Stimulated activated CD4-positive, alpha-beta T cell treated with anti-CD3 and anti-CD28 coated beads, Interleukin-2, amount 100 ng/mL, for 24 hours (primary cell): ENCODE results near the gene HOXA2.

Source experiments
- DNase-seq, 2 donors: peaks; one replicate each; pipeline ENCODE4 v3.0.0-alpha.2; 2020

HOXA2 gene

DNA sequence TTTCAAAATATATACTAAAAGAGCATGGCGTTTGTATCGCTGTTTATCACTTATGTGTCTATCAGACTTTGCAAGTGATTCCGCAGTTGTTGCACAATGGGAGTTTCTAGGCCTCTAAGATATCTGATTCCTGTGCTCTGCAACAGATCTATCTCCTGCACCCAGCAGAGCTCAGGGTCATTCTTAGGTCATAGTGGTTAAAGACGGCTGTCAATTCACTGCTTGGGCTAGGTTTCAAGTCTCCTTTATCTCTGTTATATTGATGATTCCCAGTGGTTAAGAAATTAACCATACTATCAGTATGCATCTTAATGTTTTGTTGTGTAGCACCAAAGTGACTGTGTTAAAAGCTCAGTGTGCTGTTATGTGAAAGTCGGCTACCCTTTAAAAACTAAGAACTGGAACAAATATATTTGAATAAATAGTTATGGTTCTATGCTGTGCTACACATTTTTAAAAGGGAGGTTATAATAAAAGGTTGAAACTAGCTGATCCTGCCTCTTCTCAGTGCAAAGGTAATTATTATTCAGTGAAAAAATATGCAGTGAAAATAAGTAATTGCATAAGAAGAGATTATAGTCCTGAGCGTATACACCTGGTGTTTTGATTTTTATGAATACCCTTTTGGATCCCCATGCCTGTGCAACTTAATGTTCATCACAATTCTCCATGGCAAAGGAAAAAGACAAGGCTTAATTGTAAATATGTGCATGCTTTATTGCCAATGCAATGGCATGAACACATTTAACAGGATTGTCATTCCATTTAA is 30.7 kb downstream of the HOXA2 start:
- DNase-seq = no peak

DNA sequence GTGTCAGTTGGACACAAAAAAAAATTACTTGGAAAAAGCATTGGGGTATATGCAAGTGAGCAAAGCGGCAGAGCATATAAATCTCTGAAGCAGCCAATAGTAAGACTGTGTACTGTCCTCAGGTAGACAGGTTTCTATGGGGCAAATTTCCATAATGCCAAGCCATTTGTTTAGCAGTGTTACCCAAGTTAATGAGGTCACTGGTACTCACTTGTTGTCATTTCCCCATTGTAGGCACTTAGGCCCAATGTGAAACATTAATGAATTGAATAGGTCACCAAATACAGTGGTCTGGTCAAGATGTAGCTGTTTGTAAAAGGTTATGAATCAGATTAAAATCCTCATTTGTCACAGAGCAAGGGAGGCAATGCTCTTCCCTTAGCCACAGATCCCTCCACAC is 34.2 kb downstream of the HOXA2 start:
- DNase-seq = no peak

DNA sequence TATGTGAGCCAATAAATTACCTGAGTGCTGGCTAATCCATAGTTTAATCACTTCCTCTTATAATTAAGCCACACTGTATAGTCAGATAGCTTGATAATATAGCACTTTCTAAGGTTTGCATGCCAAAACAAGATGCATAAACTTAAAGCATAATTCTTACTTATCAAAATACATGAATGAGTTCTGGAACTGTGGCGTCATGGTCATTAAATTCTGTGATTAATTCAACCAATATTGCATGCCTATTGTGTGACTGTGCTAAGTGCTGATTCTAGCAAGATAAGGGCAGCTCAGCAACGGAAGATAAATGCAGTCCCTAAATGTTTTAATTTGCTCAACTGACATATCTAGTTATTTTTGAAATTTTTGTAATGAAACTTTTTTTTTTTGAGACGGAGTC is 36.3 kb downstream of the HOXA2 start:
- DNase-seq = no peak

DNA sequence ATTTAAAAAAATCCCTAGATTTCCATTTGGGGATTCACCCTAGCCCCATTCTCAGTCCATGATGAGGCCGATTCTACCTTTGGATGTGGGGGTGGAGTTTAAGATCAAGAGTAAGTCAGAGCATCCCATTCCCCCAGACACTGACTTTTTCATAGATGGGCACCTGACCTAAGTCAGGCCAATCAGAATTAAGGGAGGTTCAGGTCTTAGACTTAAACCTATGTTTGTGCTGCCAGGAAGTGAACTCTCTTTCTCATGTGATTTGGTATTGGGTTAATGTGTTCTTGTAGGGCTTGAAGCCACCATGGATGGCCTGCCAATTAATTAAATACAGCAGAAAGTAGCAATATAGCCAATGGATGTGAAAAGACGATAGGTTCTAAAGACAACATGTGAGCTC is 36.8 kb downstream of the HOXA2 start:
- no peak for DNase-seq

DNA sequence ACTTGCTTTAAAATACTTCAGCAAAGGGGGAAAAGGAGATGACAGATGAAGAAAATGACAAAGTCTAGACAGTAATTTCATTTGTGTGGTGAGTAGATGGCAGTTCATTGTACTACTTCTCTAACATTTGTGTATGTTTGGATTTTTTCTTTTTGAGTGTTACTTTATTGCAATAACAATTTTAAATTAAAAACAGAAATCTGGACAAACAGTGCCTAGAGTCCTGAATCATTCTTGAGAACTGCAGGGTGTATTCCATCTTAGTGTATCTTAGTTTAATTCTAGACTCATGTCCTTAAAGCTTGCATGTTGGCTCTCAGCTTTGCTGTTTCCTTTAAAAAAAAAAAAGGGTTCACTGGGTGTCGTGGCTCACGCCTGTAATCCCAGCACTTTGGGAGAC is 37.8 kb downstream of the HOXA2 start:
- no peak for DNase-seq

DNA sequence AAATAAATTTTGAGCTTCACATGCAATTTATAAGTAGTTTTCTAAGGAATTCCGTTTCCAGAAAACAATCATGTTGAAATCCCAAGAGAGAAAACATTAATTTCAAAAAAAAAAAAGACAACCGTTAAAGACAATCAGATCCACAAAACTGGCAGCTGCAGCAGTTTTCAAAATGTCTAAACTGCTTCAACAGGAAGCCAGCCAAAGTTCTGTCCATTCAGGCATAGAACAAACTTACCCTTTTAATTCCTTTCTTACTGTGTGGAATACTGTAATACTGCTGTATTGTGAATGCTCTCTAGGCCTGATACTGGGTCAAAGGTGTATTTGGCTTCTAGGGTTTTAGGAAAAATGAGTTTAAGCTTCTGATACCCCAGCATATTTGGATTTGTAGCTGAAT is 38.3 kb downstream of the HOXA2 start:
- DNase-seq = no peak

DNA sequence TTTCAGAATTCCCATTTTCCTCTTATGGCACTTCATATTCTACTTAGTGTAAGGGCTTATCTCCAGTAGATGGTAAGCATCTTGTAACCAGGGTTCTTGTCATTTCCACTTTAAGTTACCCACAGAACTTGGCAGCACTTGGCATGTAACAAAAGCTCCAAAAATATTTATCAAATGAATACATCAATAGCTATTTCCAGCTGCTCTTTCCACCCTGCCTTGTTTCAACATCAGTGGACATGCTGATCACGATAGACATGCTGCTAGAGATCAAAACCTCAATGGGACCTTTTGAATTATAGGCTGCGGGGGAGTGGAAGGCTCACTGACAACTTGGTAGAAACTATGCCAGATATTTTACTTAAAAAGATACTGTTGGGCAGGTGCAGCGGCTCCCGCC is 39.5 kb downstream of the HOXA2 start:
- DNase-seq = no peak

DNA sequence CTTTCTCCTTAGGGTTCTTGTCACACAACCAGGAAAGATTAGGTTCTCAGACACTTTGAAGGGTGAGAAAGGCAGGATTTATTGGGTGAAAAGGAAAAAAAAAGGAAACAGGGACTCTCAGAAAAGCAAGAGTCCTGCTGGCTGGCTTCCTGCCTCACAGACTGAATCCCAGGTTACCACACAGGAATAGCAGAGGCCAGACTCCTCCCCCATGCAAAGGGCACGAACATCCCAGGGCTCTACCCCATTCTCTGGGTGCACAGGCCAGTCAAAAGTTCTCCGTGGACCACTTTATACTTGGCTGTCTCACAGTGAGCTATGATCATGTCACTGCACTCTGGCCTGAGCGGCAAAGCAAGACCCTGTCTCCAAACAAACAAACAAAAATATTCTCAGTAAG is 49.3 kb downstream of the HOXA2 start:
- no peak for DNase-seq

DNA sequence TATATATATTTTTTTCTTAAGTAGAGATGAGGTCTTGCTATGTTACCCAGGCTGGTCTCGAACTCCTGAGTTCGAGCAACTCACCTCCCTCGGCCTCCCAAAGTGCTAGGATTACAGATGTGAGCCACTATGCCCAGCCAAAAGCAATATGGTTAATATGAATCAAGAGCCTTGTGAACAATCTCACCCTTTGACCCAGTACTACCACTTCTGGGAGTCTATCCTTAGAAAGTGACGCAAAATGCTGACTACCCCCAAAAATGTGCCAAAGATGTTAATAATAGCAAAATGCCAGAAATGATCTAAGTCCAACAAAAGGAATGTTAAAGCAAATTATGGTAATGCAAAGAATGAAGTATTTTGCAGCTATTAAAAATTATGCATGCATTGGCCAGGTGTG is 51.0 kb downstream of the HOXA2 start:
- DNase-seq = no peak
